Subcutaneous abdominal adipose tissue (tissue), 5 donors: Measurements from ENCODE around the gene NEUROG1.

Source experiments
- H3K27ac ChIP-seq: one replicate; pipeline ENCODE4 v1.7.0; 2013; ENCODE audit warnings: low read depth, mild to moderate bottlenecking, inconsistent platforms, low read length, moderate library complexity
- H3K27me3 ChIP-seq, 5 donors: one replicate each; pipeline ENCODE4 v1.7.0; 2013; ENCODE audit warnings: low read length in 5 of 5, inconsistent platforms in 1 of 5; ENCODE audit not compliant: control insufficient read depth in 5 of 5, insufficient read depth in 4 of 5
- H3K36me3 ChIP-seq, 5 donors: one replicate each; pipeline ENCODE4 v1.7.0; 2013; ENCODE audit warnings: low read length in 5 of 5; ENCODE audit not compliant: control insufficient read depth in 5 of 5, insufficient read depth in 5 of 5
- H3K4me1 ChIP-seq, 5 donors: one replicate each; pipeline ENCODE4 v1.7.0; 2013; ENCODE audit warnings: low read length in 5 of 5, mild to moderate bottlenecking in 3 of 5, moderate library complexity in 1 of 5; ENCODE audit not compliant: control insufficient read depth in 5 of 5, insufficient read depth in 5 of 5
- H3K4me3 ChIP-seq, 5 donors: one replicate each; pipeline ENCODE4 v1.7.0; 2013; ENCODE audit warnings: low read length in 5 of 5, low read depth in 1 of 5
- H3K9ac ChIP-seq, 5 donors: one replicate each; pipeline ENCODE4 v1.7.0; 2013; ENCODE audit warnings: low read length in 5 of 5, mild to moderate bottlenecking in 4 of 5, moderate library complexity in 3 of 5
- H3K9me3 ChIP-seq, 5 donors: one replicate each; pipeline ENCODE4 v1.7.0; 2013; ENCODE audit warnings: low read length in 5 of 5; ENCODE audit not compliant: control insufficient read depth in 5 of 5
- donor health status: healthy.
- donor health status: healthy.
- donor health status: healthy.
- donor health status: healthy.
- donor health status: healthy.

Gene NEUROG1

GRCh38 chr5:135571902-135572301 lies 36.1 kb upstream of the NEUROG1 start:
- no peak overlapping the region for H3K9ac ChIP-seq
- H3K4me1 ChIP-seq, result peaks cover 0 to 6% (median 0%) of the 10 kb centered on the region in 5 donors
- no peaks in the 10 kb centered on the region for H3K9me3 ChIP-seq
- no peak overlapping the region for H3K4me3 ChIP-seq
- H3K27ac ChIP-seq, result no peak overlapping the region
- H3K36me3 ChIP-seq, result peaks cover 0 to 5% (median 0%) of the 10 kb centered on the region in 5 donors
- H3K27me3 ChIP-seq, result peaks cover 3 to 20% (median 12%) of the 10 kb centered on the region in 5 donors

- Histone ChIP-seq H3K4me1 (peaks cover 0 to 6% (median 0%) of the 10 kb centered on the region in 5 donors), H3K27me3 (peaks cover 0 to 17% (median 11%) of the 10 kb centered on the region in 5 donors), H3K4me3 (no peak overlapping the region), H3K27ac (no peak overlapping the region), H3K36me3 (peaks cover 0 to 5% (median 0%) of the 10 kb centered on the region in 5 donors), H3K9me3 (no peaks in the 10 kb centered on the region), H3K9ac (no peak overlapping the region)
Measured at GRCh38 chr5:135571066-135571609, 35.4 kb upstream of the NEUROG1 start.

GRCh38 chr5:135570453-135570764 lies 34.6 kb upstream of the NEUROG1 start:
- no peak overlapping the region for H3K4me3 ChIP-seq
- H3K27ac ChIP-seq, result no peak overlapping the region

GRCh38 chr5:135569755-135570452 lies 34.1 kb upstream of the NEUROG1 start:
- no peak overlapping the region for H3K27ac ChIP-seq
- H3K9me3 ChIP-seq, result no peaks in the 10 kb centered on the region
- H3K4me3 ChIP-seq, result no peak overlapping the region
- H3K9ac ChIP-seq, result no peak overlapping the region
- peaks cover 0 to 5% (median 0%) of the 10 kb centered on the region in 5 donors for H3K36me3 ChIP-seq
- peaks cover 0 to 6% (median 0%) of the 10 kb centered on the region in 5 donors for H3K4me1 ChIP-seq
- peaks cover 3 to 16% (median 8%) of the 10 kb centered on the region in 5 donors for H3K27me3 ChIP-seq

More at GRCh38 chr5:135570453-135570764, 34.6 kb upstream of the NEUROG1 start:
- H3K9ac ChIP-seq, result no peak overlapping the region
- H3K27me3 ChIP-seq, result peaks cover 2 to 19% (median 8%) of the 10 kb centered on the region in 5 donors
- peaks cover 0 to 6% (median 0%) of the 10 kb centered on the region in 5 donors for H3K4me1 ChIP-seq
- H3K9me3 ChIP-seq, result no peaks in the 10 kb centered on the region
- peaks cover 0 to 5% (median 0%) of the 10 kb centered on the region in 5 donors for H3K36me3 ChIP-seq

GRCh38 chr5:135568923-135569360 lies 33.2 kb upstream of the NEUROG1 start:
- H3K4me1 ChIP-seq, result no peaks in the 10 kb centered on the region

GRCh38 chr5:135568246-135568645 lies 32.5 kb upstream of the NEUROG1 start:
- no peak overlapping the region for H3K9ac ChIP-seq
- H3K4me3 ChIP-seq, result no peak overlapping the region
- no peak overlapping the region for H3K27ac ChIP-seq
- no peaks in the 10 kb centered on the region for H3K9me3 ChIP-seq
- peaks cover 3 to 16% (median 10%) of the 10 kb centered on the region in 5 donors for H3K27me3 ChIP-seq
- H3K4me1 ChIP-seq, result no peaks in the 10 kb centered on the region
- no peaks in the 10 kb centered on the region for H3K36me3 ChIP-seq

More at GRCh38 chr5:135568923-135569360, 33.2 kb upstream of the NEUROG1 start:
- Histone ChIP-seq H3K9ac (no peak overlapping the region), H3K4me3 (no peak overlapping the region), H3K9me3 (no peaks in the 10 kb centered on the region), H3K27me3 (peaks cover 3 to 16% (median 12%) of the 10 kb centered on the region in 5 donors), H3K36me3 (peaks cover 0 to 5% (median 0%) of the 10 kb centered on the region in 5 donors), H3K27ac (no peak overlapping the region)

- no peaks in the 10 kb centered on the region for H3K36me3 ChIP-seq
- H3K4me1 ChIP-seq, result no peaks in the 10 kb centered on the region
- no peaks in the 10 kb centered on the region for H3K9me3 ChIP-seq
- H3K27me3 ChIP-seq, result peaks cover 3 to 16% (median 10%) of the 10 kb centered on the region in 5 donors
- H3K4me3 ChIP-seq, result no peak overlapping the region
- no peak overlapping the region for H3K27ac ChIP-seq
- no peak overlapping the region for H3K9ac ChIP-seq
Measured at GRCh38 chr5:135567661-135568060, 31.9 kb upstream of the NEUROG1 start.

GRCh38 chr5:135566422-135567400 lies 30.9 kb upstream of the NEUROG1 start:
- no peak overlapping the region for H3K9ac ChIP-seq
- H3K27ac ChIP-seq, result no peak overlapping the region
- no peak overlapping the region for H3K4me3 ChIP-seq
- H3K36me3 ChIP-seq, result no peaks in the 10 kb centered on the region
- H3K4me1 ChIP-seq, result no peaks in the 10 kb centered on the region
- H3K27me3 ChIP-seq, result peaks cover 3 to 14% (median 8%) of the 10 kb centered on the region in 5 donors
- no peaks in the 10 kb centered on the region for H3K9me3 ChIP-seq

GRCh38 chr5:135565725-135566421 lies 30.1 kb upstream of the NEUROG1 start:
- Histone ChIP-seq H3K27me3 (peaks cover 3 to 14% (median 8%) of the 10 kb centered on the region in 5 donors), H3K4me3 (no peak overlapping the region), H3K4me1 (peaks cover 0 to 3% (median 2%) of the 10 kb centered on the region in 5 donors), H3K27ac (no peak overlapping the region), H3K9me3 (no peaks in the 10 kb centered on the region), H3K9ac (no peak overlapping the region), H3K36me3 (no peaks in the 10 kb centered on the region)
